ENCODE results near the gene MAP3K4.

Gene MAP3K4

DNA sequence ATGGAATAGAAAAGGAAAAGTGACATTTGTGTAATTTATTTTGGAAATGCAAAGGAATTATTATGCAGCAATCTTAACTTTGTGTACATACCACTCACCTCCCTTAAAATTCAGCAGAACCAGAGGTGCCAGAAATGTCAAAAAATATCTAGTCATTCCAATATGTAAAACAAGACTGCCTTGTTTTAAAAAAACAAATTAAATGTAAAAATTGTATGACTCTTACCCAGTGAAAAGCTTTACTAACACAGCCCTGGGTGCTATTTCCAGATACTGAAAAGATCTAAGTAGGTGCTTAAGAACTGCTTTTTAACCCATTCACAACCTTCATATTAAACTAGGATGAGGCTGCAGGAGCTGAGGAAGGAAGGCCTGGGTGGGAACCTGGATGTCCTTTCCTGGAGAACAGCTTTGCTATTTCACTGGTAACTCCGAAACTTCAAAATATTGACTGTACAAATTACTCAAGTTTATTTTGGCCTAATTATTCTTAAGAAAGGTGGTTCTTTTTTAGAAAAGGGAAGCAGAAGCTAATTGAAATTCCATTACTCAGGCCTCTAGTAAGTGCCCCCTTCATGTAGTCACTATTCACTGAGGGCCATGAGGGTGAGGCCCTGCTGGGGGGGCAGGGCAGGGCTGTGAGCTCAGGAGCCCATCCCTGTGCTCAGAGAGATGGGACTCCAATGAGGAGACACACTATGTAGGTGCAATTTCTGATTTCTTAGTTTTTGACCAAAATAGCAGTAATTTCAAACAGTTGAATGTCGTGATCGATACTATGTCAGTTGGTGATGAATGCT is 139.6 kb downstream of the MAP3K4 start:
- no peak for DNase-seq

DNA sequence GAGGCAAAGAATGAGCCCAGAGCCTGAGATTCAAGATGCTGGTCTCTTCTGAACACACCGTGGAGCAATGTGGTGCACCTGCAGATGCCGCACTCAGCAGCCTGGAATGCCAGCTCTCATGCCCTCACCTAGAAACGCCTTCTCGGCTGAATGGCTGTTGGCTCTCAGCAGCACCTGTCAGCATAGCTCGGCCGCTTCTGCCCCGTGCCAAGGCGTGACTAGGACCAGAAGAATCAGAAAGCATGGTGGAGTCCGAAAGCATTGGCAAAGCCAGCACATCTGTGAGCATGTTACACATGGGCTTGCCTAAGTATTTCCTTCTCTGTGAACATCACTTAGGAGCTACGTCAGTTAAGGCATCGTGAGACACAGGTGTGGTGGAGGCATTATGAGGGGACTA is 140.8 kb downstream of the MAP3K4 start:
- DNase-seq: no peak

DNA sequence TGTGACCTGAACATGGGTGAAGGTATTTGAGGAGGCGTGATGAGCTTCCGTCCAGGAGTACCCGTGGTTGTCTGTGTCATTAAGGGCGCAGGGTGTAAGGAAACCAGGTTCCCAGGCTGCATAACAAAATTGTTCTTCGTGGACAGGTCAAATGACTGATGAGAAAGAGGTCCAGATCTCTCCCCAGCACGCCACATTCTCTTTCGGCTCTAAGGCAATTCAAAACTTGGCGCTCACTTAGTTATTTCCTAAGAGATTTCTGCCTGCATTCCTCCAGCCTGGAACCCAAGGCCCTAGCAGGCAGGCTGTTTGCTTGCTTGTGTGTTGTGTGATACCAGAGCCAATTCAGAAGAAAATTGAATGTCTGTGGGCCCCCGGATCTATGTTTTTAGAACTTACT is 142.4 kb downstream of the MAP3K4 start:
- no peak for DNase-seq

DNA sequence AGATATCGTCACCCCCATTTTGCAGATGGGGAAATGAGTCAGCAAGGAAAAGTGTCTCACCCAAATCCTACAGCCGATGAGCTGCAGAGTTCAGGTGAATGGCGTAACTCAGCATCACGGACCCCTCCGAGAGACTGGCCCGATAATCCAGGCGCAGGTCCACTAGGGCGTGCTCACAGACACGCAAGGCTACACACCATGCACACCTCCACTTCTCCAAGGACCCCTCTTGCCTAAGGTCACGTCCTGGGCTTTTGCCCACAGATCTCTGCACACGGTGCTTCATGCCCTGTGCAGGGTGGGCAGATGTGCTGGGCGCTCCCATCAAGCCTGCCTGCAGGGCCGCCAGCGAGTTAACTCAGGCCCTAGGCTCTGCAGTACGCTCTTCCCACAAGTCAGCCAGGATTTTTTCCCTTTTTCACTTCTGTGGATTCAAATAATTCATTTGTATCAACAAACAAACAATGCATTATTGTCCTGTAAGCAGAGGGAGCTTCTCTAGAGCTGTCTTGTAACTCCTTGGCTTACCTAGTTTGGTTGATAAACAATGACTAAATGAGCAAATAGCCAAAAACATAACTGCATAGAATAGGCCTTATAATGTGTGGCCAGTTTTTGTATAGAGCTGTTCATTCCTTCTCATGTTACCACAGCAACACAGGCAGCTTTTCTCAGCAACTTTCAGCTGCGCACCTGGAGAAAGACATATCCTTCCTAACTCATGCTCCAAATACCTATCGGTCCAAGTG is 143.2 kb downstream of the MAP3K4 start:
- no peak for DNase-seq

DNA sequence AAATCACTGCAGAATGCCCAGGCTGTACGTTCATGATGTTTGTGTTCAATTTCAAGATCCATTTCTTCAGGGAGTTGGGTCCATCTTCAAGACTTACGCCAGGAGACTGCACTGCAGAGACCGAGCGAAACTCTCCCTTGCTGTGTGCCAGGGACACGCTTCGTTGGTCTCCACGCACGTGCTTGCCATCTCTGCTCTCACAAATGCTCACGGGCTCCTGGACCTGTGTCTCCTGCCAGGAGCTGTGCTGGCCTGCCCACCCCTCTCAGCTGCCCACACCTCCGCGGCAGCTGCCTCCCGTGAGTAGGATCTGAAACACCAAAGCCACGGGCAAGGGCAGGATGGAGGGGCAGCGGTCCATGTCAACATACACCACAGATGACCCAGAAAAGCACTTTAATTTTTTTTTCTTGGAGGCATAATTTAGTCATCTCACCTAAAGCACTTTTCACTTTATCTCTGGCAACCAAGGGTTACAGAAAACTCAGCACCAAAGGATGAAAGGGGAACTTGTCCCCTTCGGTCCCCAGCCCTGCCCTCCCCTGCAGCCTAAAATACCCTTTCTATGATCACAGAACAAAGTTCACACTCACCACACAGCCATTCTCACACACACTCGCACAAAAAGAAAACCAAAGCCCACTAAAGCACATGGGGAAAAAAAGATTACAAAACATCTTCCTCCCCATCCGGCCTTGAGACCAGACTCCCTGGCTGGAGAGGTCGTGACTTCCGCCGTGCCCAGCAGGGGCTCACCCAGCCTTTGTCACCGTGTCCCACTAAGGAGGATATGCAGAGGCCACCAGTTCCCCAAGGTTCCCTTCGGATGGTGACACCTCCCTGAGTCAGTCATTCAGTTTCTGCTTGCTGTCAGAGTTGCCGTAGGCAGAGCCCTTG is 144.4 kb downstream of the MAP3K4 start:
- DNase-seq: no peak

GRCh38 chr6:161136655-161137054 is 145.1 kb downstream of the MAP3K4 start:
- DNase-seq: no peak

- DNase-seq: no peak
Measured at GRCh38 chr6:161137320-161137719, 145.8 kb downstream of the MAP3K4 start.

DNA sequence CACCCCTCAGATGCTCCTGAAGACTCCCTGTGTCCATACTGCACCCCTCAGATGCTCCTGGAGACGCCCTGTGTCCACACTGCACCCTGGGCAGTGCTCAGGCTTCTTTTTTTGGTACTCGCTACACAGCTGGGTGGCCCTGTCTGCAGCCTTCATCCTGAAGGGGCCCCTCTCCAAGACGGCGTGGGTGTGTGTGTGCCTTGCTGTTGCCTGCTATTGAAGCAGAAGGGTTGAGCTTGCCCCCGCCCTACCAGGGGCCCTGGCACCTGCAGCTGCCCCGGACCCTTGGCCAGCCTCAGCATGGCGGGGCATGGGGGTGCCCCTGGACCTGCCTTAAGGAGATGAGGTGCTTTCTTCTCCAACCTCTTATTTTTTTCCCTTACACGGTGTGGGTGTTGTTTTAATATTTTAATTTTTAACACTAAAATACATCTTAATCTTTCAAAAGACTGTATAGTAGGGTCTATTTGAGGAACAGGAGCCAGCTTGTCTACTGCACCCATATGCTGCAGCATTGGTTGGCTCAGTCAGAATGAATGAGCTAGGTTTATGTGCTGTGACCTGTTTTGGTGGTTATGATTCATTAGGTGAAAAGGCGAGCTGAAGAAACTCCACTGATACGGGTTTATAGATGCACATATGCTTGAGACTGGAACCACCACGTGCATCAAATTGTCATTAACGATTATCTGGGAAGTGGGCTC is 146.4 kb downstream of the MAP3K4 start:
- no peak for DNase-seq

DNA sequence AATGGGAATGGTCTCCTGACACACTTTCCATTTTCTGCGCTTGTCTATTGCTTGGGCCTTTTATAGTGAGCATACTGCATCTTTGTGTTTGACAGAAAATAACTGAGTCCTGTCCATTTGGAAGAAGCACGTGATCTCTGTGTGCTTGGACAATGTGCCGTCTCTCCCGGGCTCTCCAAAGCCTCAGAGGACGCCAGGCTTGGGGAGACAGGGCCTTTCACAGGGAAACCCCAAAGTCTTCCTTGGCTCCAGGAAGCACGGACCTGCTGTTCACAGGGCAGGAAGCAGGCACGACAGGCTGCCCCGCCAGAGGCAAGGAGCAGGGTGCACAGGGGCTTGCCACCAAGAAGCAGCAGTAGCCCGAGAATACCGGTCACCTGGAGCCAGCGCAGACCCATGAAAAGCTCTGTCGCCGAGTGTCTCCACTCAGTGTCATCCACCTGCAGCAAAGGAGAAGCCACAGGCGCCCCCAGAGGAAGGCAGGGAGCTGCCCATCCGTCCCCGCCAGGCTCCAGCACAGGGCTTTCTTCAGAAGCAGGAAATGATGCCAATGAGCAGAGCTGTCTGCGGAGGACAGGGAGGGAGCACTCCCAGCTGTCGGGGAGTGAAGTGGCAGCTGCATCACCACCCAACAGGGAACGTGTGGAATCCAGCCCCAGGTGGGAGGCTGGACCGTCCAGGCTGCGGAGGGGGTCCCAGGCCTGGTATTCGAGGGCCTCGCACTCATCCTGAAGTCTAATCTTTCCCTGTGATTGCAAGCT is 147.2 kb downstream of the MAP3K4 start:
- DNase-seq: no peak

DNA sequence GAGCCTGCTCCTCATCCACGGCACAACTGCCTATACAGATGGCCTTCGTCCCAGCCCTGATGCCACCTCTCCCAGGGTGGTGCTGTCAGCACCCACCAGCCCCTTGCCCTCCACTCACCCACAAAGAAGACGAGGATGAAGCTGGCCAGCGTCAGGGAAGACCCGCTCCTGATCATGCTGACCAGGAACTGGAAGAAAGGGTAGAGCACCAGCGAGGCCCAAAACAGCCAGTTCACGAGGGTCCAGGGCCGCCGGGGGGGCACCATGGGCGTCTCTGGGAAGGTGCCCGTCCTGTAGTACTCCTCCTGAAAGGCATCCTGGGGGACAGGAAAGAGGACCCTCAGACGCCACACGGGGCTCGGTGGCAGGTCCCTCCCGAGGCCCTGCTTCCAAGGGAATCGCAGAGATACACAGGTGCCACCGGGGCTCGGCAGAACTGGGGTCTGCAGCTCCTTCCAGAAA is 147.8 kb downstream of the MAP3K4 start:
- DNase-seq: no peak

GRCh38 chr6:161139766-161140553 is 148.4 kb downstream of the MAP3K4 start:
- DNase-seq: no peak

GRCh38 chr6:161140554-161140875 is 148.9 kb downstream of the MAP3K4 start:
- DNase-seq: no peak

- DNase-seq: no peak
Measured at GRCh38 chr6:161141173-161141572, 149.6 kb downstream of the MAP3K4 start.

GRCh38 chr6:161142957-161143296 is 151.4 kb downstream of the MAP3K4 start:
- no peak for DNase-seq

- no peak for DNase-seq
Measured at GRCh38 chr6:161143663-161144430, 152.3 kb downstream of the MAP3K4 start.

DNA sequence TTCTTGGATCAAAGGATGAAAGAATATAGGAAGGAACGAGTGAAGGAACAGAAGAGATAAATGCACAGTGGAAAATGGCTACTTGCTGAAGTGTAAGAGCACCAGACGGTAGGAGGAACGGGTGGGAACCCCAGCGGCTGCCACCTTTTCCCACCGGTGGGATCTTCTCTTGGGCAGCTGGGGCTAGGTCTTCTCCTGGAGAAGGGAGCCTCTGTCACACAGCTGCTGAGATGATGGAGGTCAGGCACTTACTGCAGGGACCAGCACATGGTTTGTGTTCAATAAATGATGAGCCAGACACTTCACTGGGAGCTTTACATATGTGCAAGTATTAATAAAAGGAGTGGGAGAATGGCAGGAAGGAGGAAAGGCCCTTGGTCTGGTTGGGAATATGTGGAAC is 158.6 kb downstream of the MAP3K4 start:
- no peak for DNase-seq

GRCh38 chr6:161150566-161150965 is 159.0 kb downstream of the MAP3K4 start:
- DNase-seq: no peak

GRCh38 chr6:161151059-161151645 is 159.6 kb downstream of the MAP3K4 start:
- no peak for DNase-seq

DNA sequence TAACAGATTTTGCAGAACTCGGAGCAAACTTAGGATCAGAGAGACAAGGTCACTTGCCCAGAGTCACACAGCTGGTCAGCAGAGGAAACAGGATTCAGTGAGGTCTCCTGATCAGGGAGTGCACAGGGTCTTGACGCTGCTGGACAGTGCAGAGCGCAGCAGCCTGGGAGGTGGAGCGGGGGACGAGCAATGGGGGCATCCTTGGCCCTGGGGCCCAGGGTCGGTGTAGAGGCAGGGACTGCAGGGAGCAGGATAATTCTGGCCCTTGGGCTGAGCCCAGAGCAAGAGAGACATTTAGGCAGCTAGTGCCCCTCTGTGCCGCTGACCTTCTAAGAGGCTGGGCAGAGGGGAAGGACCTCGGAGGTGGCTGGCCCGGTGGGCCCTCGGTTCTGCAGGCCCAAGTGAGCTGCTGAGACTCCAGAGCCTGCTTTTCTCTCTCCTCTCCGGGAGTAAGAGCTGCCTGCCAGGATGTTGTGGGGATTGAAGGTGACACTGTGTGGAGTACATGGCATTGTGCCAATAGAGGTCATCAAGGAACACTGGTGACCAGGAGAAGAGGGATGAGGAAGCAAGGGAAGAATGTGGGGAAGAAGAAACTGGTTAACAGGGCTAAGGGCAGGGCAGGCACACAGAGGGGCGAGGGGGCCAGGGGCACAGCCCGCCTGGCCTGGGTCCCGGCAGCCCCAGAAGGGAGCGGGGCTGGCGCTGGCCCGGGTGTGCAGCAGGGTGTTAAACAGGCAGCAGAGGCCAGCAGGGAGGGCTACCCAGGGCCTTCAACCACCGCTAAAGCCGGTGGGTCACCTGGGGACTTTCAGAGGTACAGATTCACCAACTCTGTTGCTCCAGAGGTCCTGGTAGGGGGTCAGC is 160.3 kb downstream of the MAP3K4 start:
- no peak for DNase-seq
